Endothelial cell (in vitro differentiated cells): ENCODE measurements around the gene MAP7D1. TPM values are rescaled to one million over a fixed set of nuclear protein-coding genes. Genes with fewer than 3 reads are reported as not detected.
"Not testable (repeated sequence)": the region's sequence is repeated elsewhere in the genome, so short reads cannot be mapped to it uniquely, and the experiment has no call there.

ENCODE experiments used
- DNase-seq: peaks from one replicate; pipeline ENCODE4 v3.0.0; 2021; ENCODE audit warnings: low spot score
- H3K27ac Mint-ChIP-seq: one replicate; pipeline ENCODE4 v1.8.0; 2021; ENCODE audit warnings: mixed read lengths, inconsistent platforms; ENCODE audit not compliant: unreplicated experiment
- H3K27me3 Mint-ChIP-seq: one replicate; pipeline ENCODE4 v1.8.0; 2021; ENCODE audit warnings: mild to moderate bottlenecking, moderate library complexity, mixed read lengths, inconsistent platforms; ENCODE audit not compliant: unreplicated experiment
- H3K36me3 Mint-ChIP-seq: one replicate; pipeline ENCODE4 v1.8.0; 2021; ENCODE audit warnings: mild to moderate bottlenecking, low read depth, mixed read lengths, inconsistent platforms; ENCODE audit not compliant: unreplicated experiment
- H3K4me1 Mint-ChIP-seq: one replicate; pipeline ENCODE4 v1.8.0; 2021; ENCODE audit warnings: mild to moderate bottlenecking, mixed read lengths, inconsistent platforms; ENCODE audit not compliant: unreplicated experiment
- H3K4me3 Mint-ChIP-seq: one replicate; pipeline ENCODE4 v1.8.0; 2021; ENCODE audit warnings: mild to moderate bottlenecking, mixed read lengths, inconsistent platforms; ENCODE audit not compliant: unreplicated experiment
- H3K9me3 Mint-ChIP-seq: one replicate; pipeline ENCODE4 v1.8.0; 2021; ENCODE audit warnings: mixed read lengths, inconsistent platforms; ENCODE audit not compliant: unreplicated experiment
- total RNA-seq: library from RNA; stranded (reverse); fragmentation: NEBNext Ultra II Directional; extraction: Animal tissue kit (Norgen Biotek cat#: 25700); gene quantifications from one replicate; pipeline ENCODE4 v1.2.1, GENCODE V29; 2021; ENCODE audit not compliant: unreplicated experiment
- TF ChIP-seq, protein P1 (sequence below): fragments of 200-600 bp; sonication (generic); IDR thresholded peaks from one replicate; pipeline ENCODE4 v1.5.0; 2021; ENCODE audit warnings: antibody characterized with exemption; ENCODE audit not compliant: unreplicated experiment

Gene MAP7D1
- total RNA-seq, 1 donor from 2014 or later: 189 TPM

DNA sequence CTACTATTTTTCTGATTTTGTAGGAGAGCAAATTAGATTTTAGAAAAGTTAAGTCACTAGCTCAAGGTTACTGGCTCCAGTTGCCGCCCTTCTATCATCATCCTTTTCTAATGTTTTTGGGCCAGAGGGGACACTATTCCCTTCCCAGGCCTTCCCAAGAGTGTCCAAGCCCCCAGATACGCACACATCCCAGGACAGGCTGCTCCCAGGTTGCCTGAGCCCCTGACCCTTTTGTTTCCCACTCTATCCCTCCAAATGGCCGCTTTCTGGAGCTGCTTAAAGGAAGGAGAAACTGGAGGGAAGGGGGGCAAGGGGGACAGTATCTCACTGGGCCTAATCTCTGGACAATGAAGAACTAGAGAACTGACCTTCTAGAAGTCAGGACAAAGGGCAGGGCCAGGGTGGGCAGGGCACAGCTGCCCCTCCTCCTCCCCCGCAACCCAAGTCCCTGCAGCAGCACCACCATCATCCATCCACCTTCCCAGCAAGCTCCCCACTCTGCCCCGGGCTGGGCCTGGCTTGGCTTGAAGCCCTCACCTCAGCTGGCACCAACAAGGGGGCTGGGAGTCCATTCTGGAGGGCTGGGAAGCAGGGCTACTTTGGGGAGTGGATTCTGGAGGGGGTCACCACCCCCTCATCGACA is 1.1 kb upstream of the MAP7D1 start:
- H3K4me1 Mint-ChIP-seq: peaks cover 43% of the 10 kb centered on the region
- peak overlapping the region; percentile 81 for H3K27ac Mint-ChIP-seq
- H3K36me3 Mint-ChIP-seq: peaks cover 21% of the 10 kb centered on the region
- TF ChIP-seq, protein P1, sequence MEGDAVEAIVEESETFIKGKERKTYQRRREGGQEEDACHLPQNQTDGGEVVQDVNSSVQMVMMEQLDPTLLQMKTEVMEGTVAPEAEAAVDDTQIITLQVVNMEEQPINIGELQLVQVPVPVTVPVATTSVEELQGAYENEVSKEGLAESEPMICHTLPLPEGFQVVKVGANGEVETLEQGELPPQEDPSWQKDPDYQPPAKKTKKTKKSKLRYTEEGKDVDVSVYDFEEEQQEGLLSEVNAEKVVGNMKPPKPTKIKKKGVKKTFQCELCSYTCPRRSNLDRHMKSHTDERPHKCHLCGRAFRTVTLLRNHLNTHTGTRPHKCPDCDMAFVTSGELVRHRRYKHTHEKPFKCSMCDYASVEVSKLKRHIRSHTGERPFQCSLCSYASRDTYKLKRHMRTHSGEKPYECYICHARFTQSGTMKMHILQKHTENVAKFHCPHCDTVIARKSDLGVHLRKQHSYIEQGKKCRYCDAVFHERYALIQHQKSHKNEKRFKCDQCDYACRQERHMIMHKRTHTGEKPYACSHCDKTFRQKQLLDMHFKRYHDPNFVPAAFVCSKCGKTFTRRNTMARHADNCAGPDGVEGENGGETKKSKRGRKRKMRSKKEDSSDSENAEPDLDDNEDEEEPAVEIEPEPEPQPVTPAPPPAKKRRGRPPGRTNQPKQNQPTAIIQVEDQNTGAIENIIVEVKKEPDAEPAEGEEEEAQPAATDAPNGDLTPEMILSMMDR: no peak
- H3K27me3 Mint-ChIP-seq: peaks cover 18% of the 10 kb centered on the region
- H3K9me3 Mint-ChIP-seq: no peaks in the 10 kb centered on the region
- no peak for DNase-seq
- peak overlapping the region; percentile 76 for H3K4me3 Mint-ChIP-seq

DNA sequence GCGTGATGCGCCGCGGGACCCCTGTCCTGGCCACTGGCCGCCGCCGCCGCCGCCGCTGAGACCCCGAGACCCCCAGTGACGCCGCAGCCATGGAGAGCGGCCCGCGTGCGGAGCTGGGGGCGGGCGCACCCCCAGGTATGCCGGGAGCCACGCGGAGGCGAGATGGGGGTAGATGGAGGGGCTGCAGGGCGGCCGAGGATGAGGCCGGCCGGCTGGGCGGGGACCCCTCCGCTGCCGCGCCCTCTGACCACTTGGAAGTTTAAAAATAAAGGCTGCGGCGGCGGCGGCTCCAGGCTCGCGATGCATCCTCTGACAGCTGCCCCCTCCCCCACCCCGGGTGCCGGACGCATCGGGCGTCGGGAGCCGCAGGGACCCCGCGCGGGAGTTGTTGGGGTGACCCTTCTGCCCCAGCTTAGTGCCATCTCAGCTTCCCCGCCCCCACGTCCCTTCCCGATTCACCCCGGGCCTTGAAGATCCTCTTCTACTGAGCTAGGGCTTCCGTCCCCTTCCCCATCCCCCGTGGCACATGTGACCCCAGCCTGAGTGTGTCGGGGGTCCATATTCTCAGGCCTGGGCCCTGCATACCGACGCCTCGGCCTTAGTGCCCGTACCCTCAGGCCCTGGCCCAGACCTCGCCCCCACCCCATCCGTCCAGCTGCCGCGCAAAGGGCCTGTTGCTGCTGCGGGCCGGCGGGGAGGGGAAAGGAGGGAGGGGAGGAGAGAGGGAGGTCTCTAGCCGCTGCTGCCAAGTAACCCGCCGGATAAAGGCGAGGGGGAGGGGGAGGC is 562 bp downstream of the MAP7D1 start:
- peaks cover 17% of the 10 kb centered on the region for H3K27me3 Mint-ChIP-seq
- peak overlapping the region; percentile 92 for H3K4me3 Mint-ChIP-seq
- H3K4me1 Mint-ChIP-seq: peaks cover 50% of the 10 kb centered on the region
- H3K36me3 Mint-ChIP-seq: peaks cover 19% of the 10 kb centered on the region
- TF ChIP-seq, protein P1: no peak
- no peaks in the 10 kb centered on the region for H3K9me3 Mint-ChIP-seq
- peak; percentile 82 for DNase-seq
- no peak overlapping the region for H3K27ac Mint-ChIP-seq

DNA sequence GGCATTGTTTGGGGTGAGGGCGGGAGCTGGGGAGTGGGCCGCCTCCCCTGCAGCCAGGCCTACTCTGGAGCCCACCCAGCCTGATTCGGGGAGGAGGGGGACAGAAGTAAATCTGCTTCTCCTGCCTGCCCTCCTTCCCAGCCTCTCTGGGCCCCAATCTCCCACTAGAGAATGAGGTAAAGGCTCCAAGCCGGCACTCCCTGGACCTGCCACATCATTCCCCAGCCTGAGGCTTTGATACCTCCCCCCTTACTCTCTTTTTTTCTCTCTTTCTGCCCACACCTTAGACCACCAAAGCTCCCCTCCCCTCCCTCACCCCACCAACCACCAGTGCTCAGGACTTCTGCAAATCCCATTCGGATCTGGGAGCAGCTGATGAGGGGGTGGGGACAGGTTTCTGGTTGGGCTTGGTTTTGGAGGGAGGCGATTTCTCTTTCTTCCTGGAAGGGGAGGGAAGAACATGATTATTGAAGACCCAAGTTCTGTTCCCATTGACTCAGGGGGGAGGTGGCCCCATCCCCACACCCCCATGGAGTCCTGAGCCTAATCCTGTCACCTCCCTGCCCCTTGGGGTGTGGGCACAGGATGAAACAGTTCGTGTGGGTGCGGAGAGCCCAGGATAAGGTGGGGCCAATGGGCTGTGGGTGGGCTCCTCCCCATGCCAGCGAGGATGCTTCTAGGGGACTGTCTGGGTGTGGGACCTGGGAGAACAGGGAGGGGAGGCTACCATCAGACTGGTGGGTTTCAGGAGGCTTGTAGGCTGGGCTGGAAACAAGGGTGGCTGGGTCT is 1.3 kb downstream of the MAP7D1 start:
- H3K36me3 Mint-ChIP-seq: peaks cover 27% of the 10 kb centered on the region
- peak overlapping the region; percentile 92 for H3K4me3 Mint-ChIP-seq
- peaks cover 22% of the 10 kb centered on the region for H3K27me3 Mint-ChIP-seq
- H3K27ac Mint-ChIP-seq: peak overlapping the region; percentile 85
- H3K9me3 Mint-ChIP-seq: no peaks in the 10 kb centered on the region
- H3K4me1 Mint-ChIP-seq: peaks cover 58% of the 10 kb centered on the region
- TF ChIP-seq, protein P1: no peak
- no peak for DNase-seq

DNA sequence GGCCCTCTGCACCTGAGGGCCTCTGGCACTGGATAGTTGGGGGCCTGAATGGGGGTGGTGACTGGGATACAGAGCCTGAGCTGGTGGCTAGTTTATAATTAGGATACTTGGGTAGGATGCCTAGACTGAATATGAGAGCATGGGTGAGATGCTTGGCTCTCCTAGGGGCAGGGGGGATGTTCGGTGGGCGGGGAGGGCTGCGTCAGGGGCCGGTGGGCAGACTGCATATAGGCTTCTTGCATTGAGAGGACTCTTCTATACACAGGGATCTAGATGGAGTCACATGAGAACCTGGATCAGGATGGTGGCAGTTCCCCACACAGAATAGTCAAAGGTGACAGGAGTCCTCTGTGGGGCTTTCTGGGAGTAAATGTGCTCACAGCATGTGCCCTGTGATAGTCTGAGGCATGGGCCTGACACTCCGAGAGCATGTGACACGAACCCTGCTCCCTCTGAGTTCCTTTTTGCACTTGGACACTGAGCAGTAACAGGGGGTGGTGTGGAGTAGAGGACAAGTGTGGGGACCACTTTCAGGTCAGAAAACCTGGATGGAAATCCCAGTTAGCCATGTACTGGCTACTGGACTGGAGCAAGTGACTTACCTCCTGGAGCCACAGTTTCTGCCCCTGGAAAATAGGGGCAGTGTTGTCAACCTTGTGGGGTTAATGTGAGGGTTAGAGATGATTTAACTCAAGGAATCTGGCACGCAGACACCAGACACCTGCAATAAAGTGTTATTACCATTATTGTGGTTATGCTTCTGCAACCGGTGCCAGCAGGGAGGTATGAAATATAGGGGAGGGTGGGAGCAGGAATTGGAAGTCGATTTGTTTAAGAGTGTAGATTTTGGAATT is 2.2 kb downstream of the MAP7D1 start:
- Mint-ChIP-seq H3K9me3 (no peaks in the 10 kb centered on the region), H3K4me3 (peak overlapping the region; percentile 92), H3K36me3 (peaks cover 35% of the 10 kb centered on the region)

DNA sequence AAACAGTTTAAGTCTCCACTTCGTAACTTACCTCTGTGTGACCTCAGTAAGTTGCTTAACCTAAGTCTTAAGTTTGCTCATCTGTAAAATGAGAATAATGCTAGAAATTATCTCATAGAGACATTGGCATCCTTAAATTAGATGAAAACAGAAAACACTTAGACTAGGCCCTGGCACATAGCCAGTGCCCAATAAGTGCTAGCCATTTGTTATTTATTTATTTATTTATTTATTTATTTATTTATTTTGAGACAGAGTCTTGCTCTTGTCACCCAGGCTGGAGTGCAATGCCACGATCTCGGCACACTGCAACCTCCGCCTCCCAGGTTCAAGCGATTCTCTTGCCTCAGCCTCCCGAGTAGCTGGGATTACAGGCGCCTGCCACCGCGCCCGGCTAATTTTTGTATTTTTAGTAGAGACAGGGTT is 2.9 kb downstream of the MAP7D1 start:
- peaks cover 17% of the 10 kb centered on the region for H3K27me3 Mint-ChIP-seq
- peaks cover 64% of the 10 kb centered on the region for H3K4me1 Mint-ChIP-seq
- H3K27ac Mint-ChIP-seq: peak overlapping the region; percentile 99
- peak overlapping the region; percentile 27 for H3K4me3 Mint-ChIP-seq
- not testable (repeated sequence) for DNase-seq, H3K9me3 Mint-ChIP-seq
- H3K36me3 Mint-ChIP-seq: peaks cover 35% of the 10 kb centered on the region

More for the DNA sequence above, 2.2 kb downstream of the MAP7D1 start:
- H3K27ac Mint-ChIP-seq: peak overlapping the region; percentile 73
- peaks cover 22% of the 10 kb centered on the region for H3K27me3 Mint-ChIP-seq
- TF ChIP-seq, protein P1: no peak
- no peak for DNase-seq
- peaks cover 64% of the 10 kb centered on the region for H3K4me1 Mint-ChIP-seq
